Measurements from ENCODE around the gene ATP8B3.

GRCh38 chr19:1765904-1766799 is 45.9 kb downstream of the ATP8B3 start:
- no peak for TF ChIP-seq POLR2A (IDR thresholded peaks at IDR 0.05)
- TF ChIP-seq CTCF (IDR thresholded peaks at IDR 0.05): no peak

Measured in testis (tissue), 2 donors.